Measurements from ENCODE around the gene UNC45B.
"Not testable (repeated sequence)": the region's sequence is repeated elsewhere in the genome, so short reads cannot be mapped to it uniquely, and the experiment has no call there.

Gene UNC45B, protein sequence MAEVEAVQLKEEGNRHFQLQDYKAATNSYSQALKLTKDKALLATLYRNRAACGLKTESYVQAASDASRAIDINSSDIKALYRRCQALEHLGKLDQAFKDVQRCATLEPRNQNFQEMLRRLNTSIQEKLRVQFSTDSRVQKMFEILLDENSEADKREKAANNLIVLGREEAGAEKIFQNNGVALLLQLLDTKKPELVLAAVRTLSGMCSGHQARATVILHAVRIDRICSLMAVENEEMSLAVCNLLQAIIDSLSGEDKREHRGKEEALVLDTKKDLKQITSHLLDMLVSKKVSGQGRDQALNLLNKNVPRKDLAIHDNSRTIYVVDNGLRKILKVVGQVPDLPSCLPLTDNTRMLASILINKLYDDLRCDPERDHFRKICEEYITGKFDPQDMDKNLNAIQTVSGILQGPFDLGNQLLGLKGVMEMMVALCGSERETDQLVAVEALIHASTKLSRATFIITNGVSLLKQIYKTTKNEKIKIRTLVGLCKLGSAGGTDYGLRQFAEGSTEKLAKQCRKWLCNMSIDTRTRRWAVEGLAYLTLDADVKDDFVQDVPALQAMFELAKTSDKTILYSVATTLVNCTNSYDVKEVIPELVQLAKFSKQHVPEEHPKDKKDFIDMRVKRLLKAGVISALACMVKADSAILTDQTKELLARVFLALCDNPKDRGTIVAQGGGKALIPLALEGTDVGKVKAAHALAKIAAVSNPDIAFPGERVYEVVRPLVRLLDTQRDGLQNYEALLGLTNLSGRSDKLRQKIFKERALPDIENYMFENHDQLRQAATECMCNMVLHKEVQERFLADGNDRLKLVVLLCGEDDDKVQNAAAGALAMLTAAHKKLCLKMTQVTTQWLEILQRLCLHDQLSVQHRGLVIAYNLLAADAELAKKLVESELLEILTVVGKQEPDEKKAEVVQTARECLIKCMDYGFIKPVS
- long read RNA-seq, donor 1, result 0 reads
- long read RNA-seq, donor 2, result 0 reads
- long read RNA-seq, donor 3, result 0 reads
- long read RNA-seq, donor 4, result 0 reads
- long read RNA-seq, donor 5, result 0 reads
- long read RNA-seq, donor 6, result 0 reads
- long read RNA-seq, donor 7, result 0 reads
- long read RNA-seq, donor 8, result 0 reads

DNA sequence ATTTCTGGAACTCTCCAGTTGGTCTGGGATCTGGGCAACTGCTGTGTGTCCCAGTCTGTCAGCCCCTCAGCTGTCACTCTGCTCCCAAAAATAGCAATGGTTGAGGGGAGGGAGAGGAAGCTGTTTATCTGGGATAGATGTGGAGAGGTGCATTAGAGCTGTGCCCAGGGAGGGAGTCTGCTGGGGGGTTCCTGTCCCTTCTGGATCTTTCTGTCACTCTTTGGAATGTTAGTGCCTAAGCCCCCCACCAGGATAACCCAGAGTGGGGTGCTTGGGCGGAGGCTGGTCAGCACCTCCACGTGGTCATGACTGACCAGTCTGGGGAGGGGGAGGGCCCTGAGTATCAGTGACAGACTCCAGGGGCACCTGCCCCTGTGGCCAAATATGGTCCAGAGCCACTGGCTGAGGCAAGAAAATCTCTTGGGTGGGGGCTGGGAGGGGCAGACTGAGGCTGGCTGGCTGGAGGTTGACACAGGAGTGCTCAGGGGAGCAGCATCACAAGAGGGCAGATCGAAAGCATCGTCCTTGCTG lies at the start of gene UNC45B:
UNC45B (plus strand) TSS at position 443 of the 531 bp plus-strand sequence. CDS start 447 bp downstream, outside the sequence.
- no peak for DNase-seq

DNA sequence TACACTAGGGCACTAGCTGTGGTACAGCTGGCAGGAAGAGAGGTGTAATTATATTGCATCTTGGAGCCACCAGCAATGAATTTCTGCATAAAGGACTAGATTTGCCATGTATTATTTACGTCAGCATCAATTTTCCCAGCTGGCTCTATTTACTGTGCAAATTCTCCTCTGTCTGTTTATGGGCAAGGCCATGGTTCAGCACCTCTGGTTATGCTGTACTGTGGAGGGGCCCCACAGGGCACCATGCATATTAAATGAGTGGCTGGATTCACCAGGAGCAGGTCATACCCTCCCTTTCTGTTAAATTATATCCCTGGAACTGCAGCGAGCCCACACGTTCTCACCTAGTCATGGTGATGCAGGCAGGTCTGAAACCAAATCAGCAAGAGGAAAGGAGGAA lies 47.7 kb upstream of the UNC45B start:
- DNase-seq, result no peak

DNA sequence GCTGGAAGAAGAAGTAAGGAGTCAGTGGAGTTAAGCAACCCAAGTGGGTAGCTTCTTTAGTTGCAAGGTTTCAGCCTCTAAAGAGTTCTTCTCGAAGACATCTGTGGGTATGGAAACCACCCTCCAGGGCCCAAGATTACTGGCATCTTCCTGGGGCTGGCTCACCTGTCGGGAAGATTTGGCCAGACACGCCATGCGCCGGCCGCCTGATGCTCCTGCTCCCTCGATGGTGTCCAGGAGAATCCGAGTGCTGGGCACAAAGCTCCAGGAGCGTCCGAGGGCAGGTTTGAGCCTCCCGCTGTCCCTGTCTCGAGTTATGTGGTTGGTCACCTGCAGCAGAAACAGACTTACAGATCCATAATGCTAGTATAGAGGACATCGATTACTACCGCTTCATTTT lies 46.6 kb upstream of the UNC45B start:
- no peak for DNase-seq

DNA sequence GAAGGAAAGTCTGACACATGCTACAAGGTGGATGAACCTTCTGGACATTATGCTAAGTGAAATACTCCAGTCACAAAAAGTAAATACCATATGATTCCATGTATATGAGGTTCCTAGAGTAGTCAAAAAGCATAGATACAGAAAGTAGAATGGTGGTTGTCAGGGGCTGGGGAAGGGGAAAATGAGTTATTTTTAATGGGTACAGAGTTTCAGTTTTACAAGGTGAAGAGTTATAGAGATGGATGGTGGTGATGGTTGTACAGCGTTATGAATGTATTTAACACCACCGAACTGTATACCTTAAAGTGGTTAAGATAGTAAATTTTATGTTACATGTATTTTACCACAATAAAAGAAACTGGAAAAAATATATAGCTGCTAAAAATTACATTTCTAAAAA lies 45.9 kb upstream of the UNC45B start:
- no peak for DNase-seq

DNA sequence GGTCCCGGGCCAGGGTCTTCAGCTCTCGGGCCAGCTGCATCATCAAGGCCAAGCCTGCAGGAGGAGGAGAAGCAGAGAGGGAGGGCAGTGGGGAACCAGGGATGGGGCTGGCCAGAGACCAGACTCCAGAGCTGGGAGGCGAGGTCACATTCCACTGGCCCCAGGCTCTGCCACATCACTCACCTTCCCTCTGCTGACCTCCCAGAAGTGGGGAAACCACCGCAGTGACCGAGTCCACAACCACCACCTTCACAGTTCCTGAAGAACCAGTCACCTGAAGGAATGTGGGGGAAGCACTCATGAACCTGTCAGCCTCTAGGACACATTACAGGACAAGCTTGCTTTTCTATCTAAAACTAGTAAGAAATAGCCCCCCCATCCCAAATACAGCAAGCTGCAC lies 44.3 kb upstream of the UNC45B start:
- no peak for DNase-seq

DNA sequence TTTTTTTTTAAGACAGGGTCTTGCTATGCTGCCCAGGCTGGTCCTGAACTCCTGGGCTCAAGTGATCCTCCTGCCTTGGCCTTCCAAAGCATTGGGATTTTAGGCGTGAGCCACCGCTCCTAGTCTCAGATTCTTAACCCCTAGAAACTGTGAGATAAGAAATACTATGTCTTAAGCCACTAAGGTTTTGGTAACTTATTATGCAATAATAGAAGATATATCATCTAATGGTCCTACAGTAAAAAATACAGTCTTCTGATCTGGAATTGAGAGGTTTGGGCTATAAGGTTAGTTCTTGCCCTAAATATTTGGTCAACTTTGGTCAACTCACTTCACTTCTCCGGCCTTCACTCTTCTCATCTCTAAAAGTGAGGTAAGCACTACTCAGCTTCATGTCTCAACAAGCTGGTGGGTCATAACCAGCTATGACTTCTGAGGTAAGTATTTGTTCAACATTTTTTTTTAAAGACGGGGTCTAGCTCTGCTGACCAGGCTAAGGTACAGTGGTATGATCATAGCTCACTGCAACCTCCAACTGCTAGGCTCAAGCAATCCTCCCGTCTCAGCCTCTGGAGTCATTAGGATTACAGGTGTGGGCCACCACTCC lies 42.7 kb upstream of the UNC45B start:
- no peak for DNase-seq

DNA sequence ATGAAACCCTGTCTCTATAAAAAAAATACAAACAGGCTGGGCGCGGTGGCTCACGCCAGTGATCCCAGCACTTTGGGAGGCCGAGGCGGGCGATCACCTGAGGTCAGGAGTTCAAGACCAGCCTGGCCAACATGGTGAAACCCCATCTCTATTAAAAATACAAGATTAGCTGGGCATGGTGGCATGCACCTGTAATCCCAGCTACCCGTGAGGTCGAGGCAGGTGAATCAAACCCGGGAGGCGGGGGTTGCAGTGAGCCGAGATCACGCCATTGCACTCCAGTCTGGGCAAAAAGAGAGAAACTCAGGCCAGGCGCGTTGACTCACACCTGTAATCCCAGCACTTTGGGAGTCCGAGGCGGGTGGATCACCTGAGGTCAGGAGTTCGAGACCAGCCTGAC lies 36.8 kb upstream of the UNC45B start:
- DNase-seq, result not testable (repeated sequence)

DNA sequence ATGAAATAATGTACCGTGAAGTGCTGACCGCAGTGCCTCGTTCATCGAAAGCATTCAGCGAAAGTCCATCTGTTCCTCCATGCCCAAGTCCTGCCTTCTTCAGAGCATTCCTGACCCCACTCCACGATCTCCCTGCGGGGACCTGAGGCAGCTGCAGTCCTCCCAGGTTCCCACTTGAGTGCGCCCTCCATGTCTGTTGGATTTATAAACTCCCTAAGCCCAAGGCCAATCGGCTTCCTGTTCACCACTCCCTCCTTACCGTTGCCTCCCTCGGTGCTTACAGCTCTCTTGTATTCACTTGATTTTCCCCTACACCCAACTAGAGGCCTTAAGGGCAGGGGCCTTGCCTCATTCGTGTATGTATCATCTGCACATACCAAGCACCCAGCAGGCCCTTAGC lies 30.8 kb upstream of the UNC45B start:
- no peak for DNase-seq

DNA sequence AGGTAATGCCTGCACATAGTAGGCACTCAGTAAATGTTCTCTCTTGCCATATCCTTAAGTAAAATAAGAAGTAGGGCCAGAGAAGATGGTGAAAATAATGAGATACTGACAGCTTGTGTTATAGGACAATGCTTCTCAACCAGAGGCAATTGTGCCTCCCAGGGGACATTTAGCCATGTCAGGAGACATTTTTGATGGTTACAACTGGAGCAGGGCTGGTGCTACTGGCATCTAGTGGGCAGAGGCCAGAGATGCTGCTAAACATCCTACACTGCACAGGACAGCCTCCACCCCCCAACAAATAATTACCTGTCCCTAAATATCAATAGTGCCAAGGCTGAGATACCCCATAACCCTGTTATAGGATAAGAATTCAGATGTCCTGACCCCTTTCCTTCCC lies 29.6 kb upstream of the UNC45B start:
- no peak for DNase-seq

DNA sequence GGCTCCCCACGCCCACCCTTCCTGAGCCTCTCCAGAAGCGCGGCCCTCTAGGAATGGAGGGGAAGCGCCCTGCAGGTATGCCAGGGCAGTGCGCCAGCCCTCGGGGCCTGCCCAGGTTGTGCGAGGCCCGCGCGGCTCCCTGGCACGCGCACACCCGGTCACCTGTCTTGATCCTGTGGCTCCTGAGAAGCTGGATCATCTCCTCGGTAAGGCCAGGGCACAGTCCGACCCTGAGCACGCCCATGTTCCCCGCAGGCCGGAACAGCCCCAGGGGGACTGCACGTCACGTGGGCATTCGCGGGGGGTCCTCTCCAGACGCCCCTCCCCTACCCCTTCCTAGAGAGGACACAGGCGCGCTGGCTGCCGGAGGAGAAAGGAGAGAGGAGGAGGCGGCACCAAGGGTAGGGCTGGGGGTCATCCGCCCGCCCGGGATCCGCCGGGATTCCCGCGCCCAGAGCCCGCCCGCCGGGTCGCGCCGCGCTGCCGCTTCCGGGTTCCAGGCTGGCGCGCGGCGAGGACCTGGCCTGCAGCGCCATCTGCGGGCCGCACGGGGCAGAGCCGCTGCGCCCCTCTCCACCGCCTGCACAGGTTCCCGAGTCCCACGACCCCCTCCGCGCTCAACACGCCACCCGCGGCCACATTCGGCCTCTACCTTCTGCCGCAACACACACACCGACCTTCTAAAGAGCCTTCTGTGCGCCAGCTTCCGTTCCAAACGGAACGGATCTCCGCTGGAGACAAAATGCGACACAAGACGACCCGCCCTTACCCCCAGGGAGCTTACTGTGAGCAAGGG lies 28.0 kb upstream of the UNC45B start, which contains the start of gene RAD51D:
RAD51D (minus strand) TSS at position 491 of the 796 bp plus-strand sequence; CDS start at position 244, 247 bp downstream.
- peak; percentile 92 for DNase-seq

DNA sequence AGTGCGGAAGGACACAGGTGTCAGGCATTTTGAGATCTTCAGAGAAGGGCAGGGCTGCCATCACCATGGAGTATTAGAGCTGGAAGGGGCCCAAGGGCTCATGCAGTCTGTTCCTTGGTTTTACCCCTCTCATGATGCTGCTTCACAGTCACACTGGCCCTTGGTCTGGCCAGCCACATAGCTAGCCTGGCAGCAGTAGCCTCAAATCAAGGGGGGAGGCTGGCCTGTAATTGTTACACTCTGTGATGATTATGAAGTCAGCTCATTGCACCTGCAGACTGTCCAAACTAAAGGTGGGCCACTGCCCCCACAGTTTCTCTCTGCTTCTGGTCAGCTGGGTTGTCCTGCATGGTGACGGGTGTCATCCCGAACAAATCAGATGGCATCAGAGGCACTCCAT lies 26.3 kb upstream of the UNC45B start, which contains the start of gene FNDC8:
FNDC8 (plus strand) TSS at position 301 of the 400 bp plus-strand sequence; CDS start at position 380, 79 bp downstream.
- DNase-seq, result no peak

DNA sequence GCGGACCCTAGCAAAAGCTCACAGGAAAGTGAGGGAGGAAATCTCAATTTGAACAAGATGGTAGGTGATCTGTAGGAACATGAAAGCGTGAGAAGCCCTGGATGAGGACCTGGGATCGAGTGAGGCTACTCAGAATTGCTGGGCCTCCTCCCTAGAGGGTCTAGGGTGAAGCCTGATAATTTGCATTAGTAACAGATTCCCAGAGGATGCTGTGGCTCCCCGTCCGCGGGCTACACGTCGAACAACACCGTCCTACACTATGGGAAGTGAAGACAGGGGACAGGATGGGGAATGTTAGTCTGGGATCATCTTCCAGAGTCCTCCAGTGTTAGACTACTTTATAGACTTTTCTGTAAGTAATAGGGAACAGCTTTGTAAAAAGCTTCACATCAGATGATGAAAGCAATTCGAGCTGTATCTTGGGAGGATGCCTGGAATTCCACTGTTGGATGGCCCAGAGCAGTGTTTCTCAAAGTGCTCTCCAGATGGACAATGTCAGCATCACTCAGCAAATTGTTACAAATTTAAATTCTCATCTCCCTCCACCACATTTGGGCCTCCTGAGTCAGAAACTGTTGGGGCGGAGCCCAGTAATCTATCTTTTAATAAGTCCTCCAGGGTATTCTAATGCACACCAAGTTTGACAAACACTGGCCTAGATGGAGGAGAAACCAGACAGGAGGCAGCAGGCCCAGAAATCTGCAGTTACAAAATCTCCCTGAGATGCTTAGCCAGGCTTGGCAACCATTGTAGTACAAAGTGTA lies 19.7 kb upstream of the UNC45B start:
- DNase-seq, result no peak

DNA sequence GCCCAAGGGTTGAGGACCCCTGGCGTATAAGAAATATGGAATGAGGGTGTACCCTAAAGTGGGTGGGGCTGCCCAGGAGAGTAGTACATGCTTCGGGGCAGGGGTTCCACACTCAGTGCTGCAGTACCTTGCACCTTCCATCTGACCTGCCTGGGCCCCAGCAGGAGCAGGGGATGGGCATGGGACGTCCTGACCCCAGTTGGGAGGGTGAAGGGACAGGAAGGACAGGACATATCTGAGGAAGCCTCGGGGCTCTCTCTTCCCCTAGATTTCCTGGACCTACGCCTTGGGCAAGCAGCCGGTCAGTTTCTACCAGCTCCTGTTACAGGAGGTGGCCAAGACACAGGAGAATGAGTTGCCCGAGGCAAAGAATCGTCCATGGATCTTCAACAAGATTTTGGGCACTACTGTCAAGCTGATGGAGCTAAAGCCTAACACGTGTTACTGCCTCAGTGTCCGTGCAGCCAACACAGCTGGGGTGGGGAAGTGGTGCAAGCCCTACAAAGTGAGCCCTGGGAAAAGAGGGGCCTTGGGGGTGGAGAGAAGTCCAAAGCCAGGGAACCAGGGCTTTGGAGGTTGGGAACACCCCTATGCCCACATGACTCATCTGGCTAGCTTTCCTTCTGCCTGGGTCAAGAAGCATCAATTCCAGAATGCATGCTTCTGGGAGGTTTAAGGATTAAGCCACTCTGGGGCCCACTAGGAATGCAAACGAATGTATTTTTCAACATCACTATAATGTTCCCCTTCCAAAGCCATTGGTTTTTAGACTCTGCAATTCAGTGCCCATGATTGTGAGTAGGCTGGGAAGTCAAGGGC lies 18.3 kb upstream of the UNC45B start:
- DNase-seq, result no peak

DNA sequence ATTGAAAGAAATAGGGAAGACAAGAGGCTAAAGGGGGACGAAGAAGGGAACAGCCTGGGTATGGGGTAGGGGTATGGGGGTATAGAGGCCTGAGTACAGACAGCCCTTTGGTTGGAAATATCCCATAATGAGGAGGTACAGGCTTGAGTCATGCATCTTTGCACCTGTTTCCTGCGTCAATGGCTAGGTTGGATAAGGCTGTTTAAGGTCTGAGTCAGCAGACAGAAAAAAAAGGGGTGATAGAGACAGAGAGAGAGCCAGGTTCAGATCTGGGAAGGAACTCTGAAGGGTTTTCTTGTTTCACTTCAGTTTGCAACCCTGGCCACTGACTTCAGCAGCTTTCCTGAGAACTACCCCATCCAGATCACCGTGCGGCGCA lies 17.7 kb upstream of the UNC45B start:
- no peak for DNase-seq

DNA sequence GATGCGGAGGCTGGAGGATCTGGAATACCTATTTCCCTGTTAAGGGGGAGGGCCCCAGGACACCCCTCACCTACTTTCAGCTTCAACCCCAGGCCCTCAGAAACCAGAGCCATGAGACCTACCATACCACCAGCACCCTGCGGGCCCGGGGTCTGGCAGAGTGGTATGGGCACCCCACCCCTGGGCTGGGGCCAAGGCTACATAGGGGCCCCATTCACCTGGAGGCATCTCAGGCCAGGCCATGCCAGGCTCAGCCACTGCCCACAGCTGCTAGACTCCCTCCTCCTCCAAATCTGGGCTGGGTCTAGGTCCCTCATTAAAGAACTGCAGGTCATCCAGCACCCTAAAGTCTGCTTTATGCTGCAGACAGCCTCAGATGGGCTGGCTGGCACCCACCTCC lies 17.2 kb upstream of the UNC45B start:
- DNase-seq, result no peak

DNA sequence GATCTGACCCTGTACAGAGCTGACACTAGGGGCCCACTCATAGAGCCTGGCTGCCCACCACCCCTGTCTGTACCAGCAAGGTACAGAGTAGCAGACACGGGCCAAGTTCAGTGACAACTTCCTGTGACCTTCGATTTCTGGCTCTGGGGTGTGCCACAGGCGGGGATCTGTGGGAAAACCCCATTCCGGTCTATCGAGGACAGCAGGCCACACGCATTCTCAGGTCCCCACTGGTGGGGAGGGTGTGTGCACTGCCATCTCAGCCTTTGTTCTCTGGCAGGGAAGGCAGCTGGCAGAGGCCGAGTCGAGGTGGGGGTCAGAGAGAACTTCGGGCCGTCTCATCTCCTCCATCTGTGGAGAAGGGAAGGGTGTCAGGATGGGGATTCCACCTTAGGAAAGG lies 15.5 kb upstream of the UNC45B start:
- no peak for DNase-seq

DNA sequence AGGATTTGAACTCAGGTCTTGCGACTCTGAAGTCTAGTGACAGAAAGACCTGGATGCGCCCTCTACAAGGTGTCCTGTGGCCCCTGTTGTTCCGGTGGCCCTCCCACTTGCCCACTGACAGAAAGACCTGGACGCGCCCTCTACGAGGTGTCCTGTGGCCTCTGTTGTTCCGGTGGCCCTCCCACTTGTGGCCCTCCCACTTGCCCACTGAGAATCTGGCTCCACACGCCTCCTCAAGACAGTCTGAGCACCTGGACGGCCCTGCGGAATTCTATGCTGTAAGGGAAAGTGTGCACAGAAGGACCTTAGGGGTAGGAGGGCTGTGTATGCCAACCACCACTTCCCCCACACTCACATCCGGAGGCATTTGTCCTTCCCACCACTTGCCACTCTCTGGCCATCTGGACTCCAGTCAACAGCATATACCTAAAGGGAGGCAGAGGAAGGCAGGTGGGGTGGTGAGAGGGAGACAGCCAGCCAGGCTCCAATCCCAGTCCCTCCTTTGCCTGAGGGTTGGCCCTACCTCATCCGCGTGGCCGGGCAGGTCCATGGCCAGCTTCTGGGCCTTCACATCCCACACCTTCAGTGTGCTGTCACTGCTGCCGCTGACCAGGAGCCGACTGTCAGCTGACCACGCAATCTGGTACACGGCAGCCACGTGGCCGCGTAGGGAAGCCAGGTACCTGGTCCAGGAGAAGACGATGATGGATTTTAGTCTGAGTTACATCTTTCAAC lies 14.6 kb upstream of the UNC45B start:
- DNase-seq, result no peak

DNA sequence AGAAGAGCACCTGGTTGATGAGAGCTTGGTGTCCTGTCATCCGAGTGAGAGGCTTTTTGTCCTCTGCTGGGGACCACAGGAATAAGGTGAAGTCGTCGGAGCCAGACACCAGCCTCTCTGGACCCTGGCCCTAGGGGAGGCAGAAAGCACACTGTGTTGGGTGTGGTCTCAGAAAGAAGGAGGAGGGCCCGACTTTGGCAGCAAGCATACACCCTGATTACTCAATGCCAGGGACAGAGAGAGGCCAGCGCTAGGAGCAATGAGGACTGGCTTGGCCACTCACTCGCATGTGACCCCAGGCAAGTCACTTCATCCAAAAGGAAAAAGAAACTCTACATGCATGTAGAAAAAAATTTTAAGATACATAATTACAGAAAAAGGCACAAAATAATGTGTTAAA lies 12.3 kb upstream of the UNC45B start:
- DNase-seq, result no peak

DNA sequence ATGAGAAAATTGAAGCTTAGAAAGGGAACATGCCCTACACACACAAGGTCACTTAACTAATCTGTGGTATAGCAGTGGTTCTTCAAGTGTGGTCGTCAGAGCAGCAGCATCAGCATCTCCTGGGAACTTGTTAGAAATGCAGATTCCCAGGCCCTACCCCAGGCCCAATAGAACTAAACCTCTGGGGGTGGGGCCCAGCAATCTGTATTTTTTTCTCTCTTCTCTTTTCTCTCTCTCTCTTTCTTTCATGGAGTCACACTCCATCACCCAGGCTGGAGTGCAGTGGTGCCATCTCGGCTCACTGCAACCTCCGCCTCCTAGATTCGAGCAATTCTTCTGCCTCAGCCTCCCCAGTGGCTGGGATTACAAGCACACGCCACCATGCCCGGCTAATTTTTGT lies 9.4 kb upstream of the UNC45B start:
- no peak for DNase-seq

Data from right kidney (tissue), 9 donors.